Natural killer cell (primary cell): ENCODE measurements around the gene FIBP. TPM values are rescaled to one million over a fixed set of nuclear protein-coding genes. Genes with fewer than 3 reads are reported as not detected.
A peak's percentile ranks its signal among the peaks of the same experiment; 100 is the strongest.

Experiments
- ATAC-seq, 3 donors: fragments of 150-1000 bp in 2 of 3; fragments of 200-7000 bp in 1 of 3; cut with Tn5 transposase; 1 replicate in 1 of 3; 2 replicates in 2 of 3; pipeline ENCODE4 v1.10.0; 2021; ENCODE audit warnings: mild to moderate bottlenecking in 2 of 3, moderate library complexity in 2 of 3
- DNase-seq, 2 donors: peaks; one replicate each; pipeline versions ENCODE4 v3.0.0 to v3.0.0-alpha.2; 2013 to 2021; ENCODE audit warnings: mixed read lengths in 1 of 2
- H3K27ac ChIP-seq: one replicate; pipeline ENCODE4 v1.5.1; 2013; ENCODE audit warnings: mild to moderate bottlenecking, low read length
- H3K27me3 ChIP-seq: one replicate; pipeline ENCODE4 v1.6.1; 2013; ENCODE audit warnings: low read length; ENCODE audit not compliant: control insufficient read depth, insufficient read depth
- H3K36me3 ChIP-seq: one replicate; pipeline ENCODE4 v1.6.1; 2013; ENCODE audit warnings: low read length; ENCODE audit not compliant: control insufficient read depth, insufficient read depth
- H3K4me1 ChIP-seq: one replicate; pipeline ENCODE4 v1.6.1; 2013; ENCODE audit warnings: low read length; ENCODE audit not compliant: control insufficient read depth, insufficient read depth
- H3K4me3 ChIP-seq: one replicate; pipeline ENCODE4 v1.5.1; 2013; ENCODE audit warnings: low read length
- H3K9me3 ChIP-seq: one replicate; pipeline ENCODE4 v1.6.1; 2013; ENCODE audit warnings: low read length; ENCODE audit not compliant: control insufficient read depth, insufficient read depth
- H3K27ac Mint-ChIP-seq, 2 donors: one replicate each; pipeline ENCODE4 v1.8.0; 2022; ENCODE audit warnings: mild to moderate bottlenecking in 2 of 2, mixed read lengths in 2 of 2, moderate library complexity in 1 of 2
- H3K27me3 Mint-ChIP-seq, 2 donors: one replicate each; pipeline ENCODE4 v1.8.0; 2022; ENCODE audit warnings: low read depth in 2 of 2, mixed read lengths in 2 of 2
- H3K36me3 Mint-ChIP-seq: one replicate; pipeline ENCODE4 v1.8.0; 2022; ENCODE audit warnings: mixed read lengths
- H3K4me1 Mint-ChIP-seq, 2 donors: one replicate each; pipeline ENCODE4 v1.8.0; 2022; ENCODE audit warnings: mixed read lengths in 2 of 2
- H3K4me3 Mint-ChIP-seq: one replicate; pipeline ENCODE4 v1.8.0; 2022; ENCODE audit warnings: mild to moderate bottlenecking, moderate library complexity, mixed read lengths
- H3K9me3 Mint-ChIP-seq, 2 donors: one replicate each; pipeline ENCODE4 v1.8.0; 2022; ENCODE audit warnings: mixed read lengths in 2 of 2
- WGBS: methylation state at CpG from one replicate; pipeline ENCODE4 v1.1.7; 2013; ENCODE audit warnings: missing lambda C conversion rate; ENCODE audit not compliant: insufficient coverage; 5-methylcytosine and 5-hydroxymethylcytosine counted together
- intact Hi-C: fragments of 100-400 bp; cut with micrococcal nuclease; formaldehyde crosslinking; loops from one replicate; pipeline ENCODE4 v1.14.2; 2022
- total RNA-seq, 4 donors: library from RNA; stranded (reverse); fragments of 120-200 nt in 1 of 4; gene quantifications; one replicate each; pipeline versions ENCODE4 v1.2.3 to v1.2.4, GENCODE V29; 2013 to 2022
- TF ChIP-seq, protein P1 (sequence below): fragments of 200-600 bp; IDR thresholded peaks from one replicate; pipeline ENCODE4 v1.8.0; 2022; ENCODE audit warnings: antibody characterized with exemption

The FIBP gene
- total RNA-seq, 3 donors from 2014 or later (not counting 1 experiment from before 2014, with no cell fraction given), result 36.5 to 47.9 (median 45.7) TPM

DNA sequence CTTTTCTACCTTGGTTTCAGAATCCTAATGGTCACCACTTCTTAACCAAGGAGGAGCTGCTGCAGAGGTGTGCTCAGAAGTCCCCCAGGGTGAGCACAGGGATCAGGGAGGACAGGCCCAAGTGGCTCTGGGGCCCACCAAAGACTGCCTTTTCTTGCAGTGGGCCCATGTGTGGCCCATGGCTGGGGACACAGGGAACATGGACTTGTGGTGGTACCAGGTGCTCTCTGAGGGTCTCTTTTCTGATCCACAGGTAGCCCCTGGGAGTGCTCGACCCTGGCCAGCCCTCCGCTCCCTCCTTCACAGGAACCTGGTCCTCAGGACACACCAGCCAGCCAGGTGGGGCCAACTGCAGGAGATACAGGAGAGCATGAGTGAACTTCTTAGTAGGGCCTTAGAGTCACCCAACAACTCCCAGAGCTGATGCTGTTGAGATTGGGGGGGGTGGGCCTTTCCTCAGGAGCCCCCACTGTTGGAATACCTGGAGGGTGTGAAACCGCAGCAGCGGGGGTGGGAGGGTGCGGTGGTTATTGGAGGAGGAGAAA is 26.0 kb downstream of the FIBP start:
- Mint-ChIP-seq H3K4me3 (no peak overlapping the region), H3K4me1 (peaks cover 32 to 51% of the 10 kb centered on the region in 2 donors), H3K36me3 (no peaks in the 10 kb centered on the region), H3K27me3 (no peaks in the 10 kb centered on the region), H3K9me3 (no peaks in the 10 kb centered on the region), H3K27ac (peak overlapping the region in 1 of 2 donors; percentile 51)
- Histone ChIP-seq H3K9me3 (no peaks in the 10 kb centered on the region), H3K4me3 (no peak overlapping the region), H3K27me3 (no peaks in the 10 kb centered on the region), H3K4me1 (peaks cover 29% of the 10 kb centered on the region), H3K27ac (no peak overlapping the region), H3K36me3 (peaks cover 47% of the 10 kb centered on the region)
- WGBS, result 90% methylated on average over 5 of the region's 5 CpGs
- no peak for DNase-seq
- intact Hi-C loops, result no loop called here
- TF ChIP-seq, protein P1, sequence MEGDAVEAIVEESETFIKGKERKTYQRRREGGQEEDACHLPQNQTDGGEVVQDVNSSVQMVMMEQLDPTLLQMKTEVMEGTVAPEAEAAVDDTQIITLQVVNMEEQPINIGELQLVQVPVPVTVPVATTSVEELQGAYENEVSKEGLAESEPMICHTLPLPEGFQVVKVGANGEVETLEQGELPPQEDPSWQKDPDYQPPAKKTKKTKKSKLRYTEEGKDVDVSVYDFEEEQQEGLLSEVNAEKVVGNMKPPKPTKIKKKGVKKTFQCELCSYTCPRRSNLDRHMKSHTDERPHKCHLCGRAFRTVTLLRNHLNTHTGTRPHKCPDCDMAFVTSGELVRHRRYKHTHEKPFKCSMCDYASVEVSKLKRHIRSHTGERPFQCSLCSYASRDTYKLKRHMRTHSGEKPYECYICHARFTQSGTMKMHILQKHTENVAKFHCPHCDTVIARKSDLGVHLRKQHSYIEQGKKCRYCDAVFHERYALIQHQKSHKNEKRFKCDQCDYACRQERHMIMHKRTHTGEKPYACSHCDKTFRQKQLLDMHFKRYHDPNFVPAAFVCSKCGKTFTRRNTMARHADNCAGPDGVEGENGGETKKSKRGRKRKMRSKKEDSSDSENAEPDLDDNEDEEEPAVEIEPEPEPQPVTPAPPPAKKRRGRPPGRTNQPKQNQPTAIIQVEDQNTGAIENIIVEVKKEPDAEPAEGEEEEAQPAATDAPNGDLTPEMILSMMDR, result no peak
- ATAC-seq, result no peak

DNA sequence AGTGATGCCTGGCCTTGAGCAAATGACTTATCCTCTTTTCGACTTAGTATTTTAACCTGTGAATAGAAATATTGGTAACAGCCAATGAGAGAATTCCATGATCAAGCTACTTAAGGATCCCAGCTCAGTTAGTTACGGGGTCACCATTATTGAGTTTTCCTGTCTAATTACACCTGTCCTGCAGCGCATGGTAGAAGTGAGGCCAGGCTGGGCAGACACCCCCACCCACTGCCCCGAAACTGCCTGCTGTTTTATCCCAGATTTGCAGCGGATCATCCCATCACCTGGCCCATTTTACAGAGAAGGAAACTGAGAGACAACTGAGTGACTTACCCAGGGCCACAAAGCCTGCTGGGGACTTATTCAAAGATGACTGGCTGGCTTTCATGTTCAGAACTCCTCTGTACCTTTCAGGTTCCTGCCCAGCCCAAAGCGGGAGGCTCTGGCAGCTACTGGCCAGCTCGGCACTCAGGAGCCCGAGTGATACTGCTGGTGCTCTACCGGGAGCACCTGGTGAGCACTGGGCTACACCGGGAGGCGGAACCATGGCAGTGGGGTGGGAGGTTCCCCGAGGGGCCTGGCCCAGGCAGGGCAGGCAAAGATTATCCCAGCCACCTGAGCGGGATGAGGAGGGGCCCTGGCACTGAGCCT is 26.6 kb downstream of the FIBP start:
- H3K27ac Mint-ChIP-seq, result peak overlapping the region in 1 of 2 donors; percentile 98
- peaks cover 42% of the 10 kb centered on the region for H3K36me3 ChIP-seq
- no peaks in the 10 kb centered on the region for H3K27me3 ChIP-seq
- 96% methylated on average over 13 of the region's 13 CpGs for WGBS
- DNase-seq, result peak in 1 of 2 donors; percentile 15
- no peaks in the 10 kb centered on the region for H3K9me3 ChIP-seq
- peaks cover 35 to 48% of the 10 kb centered on the region in 2 donors for H3K4me1 Mint-ChIP-seq
- TF ChIP-seq, protein P1, result no peak
- no peak overlapping the region for H3K4me3 ChIP-seq
- peaks cover 31% of the 10 kb centered on the region for H3K4me1 ChIP-seq
- H3K9me3 Mint-ChIP-seq, result no peaks in the 10 kb centered on the region
- H3K36me3 Mint-ChIP-seq, result no peaks in the 10 kb centered on the region
- intact Hi-C loops, result no loop called here
- H3K27me3 Mint-ChIP-seq, result no peaks in the 10 kb centered on the region
- no peak for ATAC-seq
- peak overlapping the region; percentile 98 for H3K4me3 Mint-ChIP-seq
- no peak overlapping the region for H3K27ac ChIP-seq

DNA sequence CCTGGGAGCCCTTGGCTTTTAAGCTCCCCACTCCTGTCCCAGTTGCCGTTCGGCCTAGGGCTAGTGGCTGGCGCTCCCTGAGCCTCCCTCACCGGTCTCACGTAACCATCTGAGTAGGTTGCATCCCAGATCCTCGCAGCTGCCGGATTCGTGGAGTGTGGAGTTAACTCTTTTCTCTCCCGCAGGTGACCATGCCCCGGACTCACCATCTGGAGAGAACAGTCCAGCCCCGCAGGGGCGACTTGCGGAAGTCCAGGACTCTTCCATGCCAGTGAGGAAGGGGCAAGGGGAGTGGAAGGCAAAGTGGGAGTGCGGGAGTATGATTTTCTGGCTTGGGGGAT is 27.1 kb downstream of the FIBP start:
- Histone ChIP-seq H3K4me1 (peaks cover 36% of the 10 kb centered on the region), H3K36me3 (peaks cover 42% of the 10 kb centered on the region), H3K4me3 (peak overlapping the region; percentile 80), H3K27ac (peak overlapping the region; percentile 85), H3K27me3 (no peaks in the 10 kb centered on the region), H3K9me3 (no peaks in the 10 kb centered on the region)
- intact Hi-C loops, result no loop called here
- WGBS, result 26% methylated on average over 14 of the region's 14 CpGs
- Mint-ChIP-seq H3K27ac (peak overlapping the region; percentile 97 to 98), H3K27me3 (no peaks in the 10 kb centered on the region), H3K4me3 (peak overlapping the region; percentile 98), H3K4me1 (peaks cover 40 to 53% of the 10 kb centered on the region in 2 donors), H3K36me3 (no peaks in the 10 kb centered on the region), H3K9me3 (no peaks in the 10 kb centered on the region)
- ATAC-seq (no peak), DNase-seq (peak in 1 of 2 donors; percentile 16)
- TF ChIP-seq, protein P1, result no peak
